ENCODE data around the gene RTCA.

RTCA gene

GRCh38 chr1:100240631-100241030, 25.4 kb upstream of the RTCA start:
- ChIA-PET POLR2A (no interaction called here), CTCF (no interaction called here)

GRCh38 chr1:100246738-100247137, 19.3 kb upstream of the RTCA start:
- DNase-seq (ENCODE audit: extremely low spot score): no peak
- CTCF ChIA-PET: no interaction called here
- POLR2A ChIA-PET: interaction anchor here (1.3 kb wide), 1 partner anchor 105 kb away, joined by 3 read pairs; the partner anchor contains the start of gene CDC14A
- TF ChIP-seq BHLHE40 (IDR thresholded peaks at IDR 0.05; ENCODE audit: borderline replicate concordance) (no peak), CTBP1 (IDR thresholded peaks at IDR 0.05; ENCODE audit: borderline replicate concordance) (no peak), TARDBP (IDR thresholded peaks at IDR 0.05) (no peak), LEF1 (IDR thresholded peaks at IDR 0.05; ENCODE audit: borderline replicate concordance) (no peak), SP1 (IDR thresholded peaks at IDR 0.05) (no peak), SUZ12 (IDR thresholded peaks at IDR 0.05) (no peak), ZNF384 (IDR thresholded peaks at IDR 0.05) (no peak), ELF4 (IDR thresholded peaks at IDR 0.05) (no peak), PKNOX1 (IDR thresholded peaks at IDR 0.05) (no peak), NFRKB (IDR thresholded peaks at IDR 0.05) (no peak), FOXM1 (IDR thresholded peaks at IDR 0.05; ENCODE audit: borderline replicate concordance) (no peak), FOXK2 (IDR thresholded peaks at IDR 0.05) (no peak), ARNT (IDR thresholded peaks at IDR 0.05) (no peak), L3MBTL2 (conservative IDR thresholded peaks at IDR 0.05) (no peak), FOXA1 (IDR thresholded peaks at IDR 0.05) (no peak), HDGF (IDR thresholded peaks at IDR 0.05; ENCODE audit: borderline replicate concordance) (no peak)

More at GRCh38 chr1:100240631-100241030, 25.4 kb upstream of the RTCA start:
- no peak for TF ChIP-seq TARDBP (IDR thresholded peaks at IDR 0.05)
- no peak for TF ChIP-seq SP1 (IDR thresholded peaks at IDR 0.05)
- TF ChIP-seq FOXM1 (IDR thresholded peaks at IDR 0.05; ENCODE audit: borderline replicate concordance): no peak
- no peak for TF ChIP-seq FOXK2 (IDR thresholded peaks at IDR 0.05)
- no peak for TF ChIP-seq L3MBTL2 (conservative IDR thresholded peaks at IDR 0.05)
- no peak for TF ChIP-seq PKNOX1 (IDR thresholded peaks at IDR 0.05)
- DNase-seq (ENCODE audit: extremely low spot score): no peak

GRCh38 chr1:100249155-100249536, 16.9 kb upstream of the RTCA start:
- ChIA-PET CTCF (no interaction called here), POLR2A (interaction anchor here (0.5 to 2.0 kb wide), 7 partner anchors 17 to 190 kb away, joined by 3 to 23 read pairs (median 4); partner anchors contain the start of genes CDC14A and RTCA)
- peak; percentile 32 for DNase-seq (ENCODE audit: extremely low spot score)
- no peak for TF ChIP-seq PKNOX1 (IDR thresholded peaks at IDR 0.05)
- no peak for TF ChIP-seq BHLHE40 (IDR thresholded peaks at IDR 0.05; ENCODE audit: borderline replicate concordance)
- no peak for TF ChIP-seq SP1 (IDR thresholded peaks at IDR 0.05)
- TF ChIP-seq ARNT (IDR thresholded peaks at IDR 0.05): no peak
- no peak for TF ChIP-seq FOXK2 (IDR thresholded peaks at IDR 0.05)
- TF ChIP-seq CTBP1 (IDR thresholded peaks at IDR 0.05; ENCODE audit: borderline replicate concordance): no peak
- no peak for TF ChIP-seq LEF1 (IDR thresholded peaks at IDR 0.05; ENCODE audit: borderline replicate concordance)
- no peak for TF ChIP-seq ZNF384 (IDR thresholded peaks at IDR 0.05)
- TF ChIP-seq SUZ12 (IDR thresholded peaks at IDR 0.05): no peak
- TF ChIP-seq TARDBP (IDR thresholded peaks at IDR 0.05): no peak
- no peak for TF ChIP-seq FOXM1 (IDR thresholded peaks at IDR 0.05; ENCODE audit: borderline replicate concordance)
- no peak for TF ChIP-seq L3MBTL2 (conservative IDR thresholded peaks at IDR 0.05)
- no peak for TF ChIP-seq FOXA1 (IDR thresholded peaks at IDR 0.05)
- TF ChIP-seq ELF4 (IDR thresholded peaks at IDR 0.05): no peak

GRCh38 chr1:100249537-100250257, 16.3 kb upstream of the RTCA start, which contains the start of gene DBT:
Gene DBT (minus strand): TSS chr1:100249834. CDS start chr1:100249820, 14 bp downstream.
- ChIA-PET CTCF (interaction anchor here (0.5 to 1.4 kb wide), 3 partner anchors 16 to 207 kb away, joined by 3 to 4 read pairs (median 4); partner anchors contain the start of gene RTCA), POLR2A (interaction anchor here (0.7 to 2.0 kb wide), 7 partner anchors 17 to 189 kb away, joined by 3 to 23 read pairs (median 4); partner anchors contain the start of genes CDC14A and RTCA)
- DNase-seq (ENCODE audit: extremely low spot score): peak; percentile 99
- TF ChIP-seq FOXK2 (IDR thresholded peaks at IDR 0.05) (no peak), HDGF (IDR thresholded peaks at IDR 0.05; ENCODE audit: borderline replicate concordance) (no peak), L3MBTL2 (conservative IDR thresholded peaks at IDR 0.05) (no peak), SUZ12 (IDR thresholded peaks at IDR 0.05) (no peak), FOXA1 (IDR thresholded peaks at IDR 0.05) (no peak), ELF4 (IDR thresholded peaks at IDR 0.05) (peak; percentile 89), ARNT (IDR thresholded peaks at IDR 0.05) (no peak), LEF1 (IDR thresholded peaks at IDR 0.05; ENCODE audit: borderline replicate concordance) (no peak), CTBP1 (IDR thresholded peaks at IDR 0.05; ENCODE audit: borderline replicate concordance) (no peak), BHLHE40 (IDR thresholded peaks at IDR 0.05; ENCODE audit: borderline replicate concordance) (no peak), NFRKB (IDR thresholded peaks at IDR 0.05) (peak; percentile 57), ZNF384 (IDR thresholded peaks at IDR 0.05) (no peak), SP1 (IDR thresholded peaks at IDR 0.05) (no peak), TARDBP (IDR thresholded peaks at IDR 0.05) (no peak), FOXM1 (IDR thresholded peaks at IDR 0.05; ENCODE audit: borderline replicate concordance) (no peak), PKNOX1 (IDR thresholded peaks at IDR 0.05) (no peak)

GRCh38 chr1:100250264-100250663, 15.8 kb upstream of the RTCA start:
- no peak for DNase-seq (ENCODE audit: extremely low spot score)
- TF ChIP-seq LEF1 (IDR thresholded peaks at IDR 0.05; ENCODE audit: borderline replicate concordance): no peak
- TF ChIP-seq PKNOX1 (IDR thresholded peaks at IDR 0.05): peak; percentile 68
- no peak for TF ChIP-seq ZNF384 (IDR thresholded peaks at IDR 0.05)
- CTCF ChIA-PET: interaction anchor here (0.5 to 1.4 kb wide), 3 partner anchors 16 to 207 kb away, joined by 3 to 4 read pairs (median 4); partner anchors contain the start of gene RTCA
- POLR2A ChIA-PET: interaction anchor here (0.7 to 2.0 kb wide), 6 partner anchors 16 to 189 kb away, joined by 3 to 23 read pairs (median 4); partner anchors contain the start of genes CDC14A and RTCA

All from HEK293T (cell line).